SK-N-SH treated with all-trans-retinoic acid at 6 μM for 48 hours (cell line): ENCODE measurements around the gene GPR55.

Experiments used
- ATAC-seq: fragments of 200-7000 bp; cut with Tn5 transposase; 3 replicates; pipeline ENCODE4 v1.9.1; 2020; ENCODE audit warnings: mild to moderate bottlenecking, moderate library complexity
- ARNTL ChIP-seq: fragments of 450-650 bp; formaldehyde crosslinking; IDR thresholded peaks from 2 replicates; pipeline ENCODE4 v1.5.0; 2020; ENCODE audit warnings: low read depth, mild to moderate bottlenecking, moderate library complexity, borderline replicate concordance
- BACH2 ChIP-seq: fragments of 250-450 bp; sonication (Bioruptor Pico); IDR thresholded peaks from 2 replicates; pipeline ENCODE4 v1.9.0; 2021; ENCODE audit warnings: mild to moderate bottlenecking, borderline replicate concordance
- CREB5 ChIP-seq: fragments of 250-450 bp; sonication (Bioruptor Pico); IDR thresholded peaks from 2 replicates; pipeline ENCODE4 v1.5.1; 2020; ENCODE audit warnings: low read depth, mild to moderate bottlenecking, moderate library complexity
- CSDC2 ChIP-seq: fragments of 250-450 bp; sonication (Bioruptor Pico); IDR thresholded peaks from 2 replicates; pipeline ENCODE4 v1.5.0; 2020; ENCODE audit warnings: mild to moderate bottlenecking, moderate library complexity
- ESRRG ChIP-seq: fragments of 250-450 bp; sonication (Bioruptor Pico); IDR thresholded peaks from 2 replicates; pipeline ENCODE4 v1.6.1; 2021; ENCODE audit warnings: mild to moderate bottlenecking
- GLIS3 ChIP-seq: fragments of 250-450 bp; sonication (Bioruptor Pico); IDR thresholded peaks from 2 replicates; pipeline ENCODE4 v1.5.0; 2020; ENCODE audit warnings: mild to moderate bottlenecking, moderate library complexity
- ISL1 ChIP-seq: fragments of 250-450 bp; sonication (Bioruptor Pico); IDR thresholded peaks from 2 replicates; pipeline ENCODE4 v2.1.2; 2022; ENCODE audit warnings: mild to moderate bottlenecking, moderate library complexity
- PPARA ChIP-seq: fragments of 250-450 bp; sonication (Bioruptor Pico); IDR thresholded peaks from 2 replicates; pipeline ENCODE4 v1.5.0; 2020; ENCODE audit warnings: mild to moderate bottlenecking, borderline replicate concordance
- RARB ChIP-seq: fragments of 250-450 bp; sonication (Bioruptor Pico); IDR thresholded peaks from 2 replicates; pipeline ENCODE4 v1.8.0; 2021; ENCODE audit warnings: mild to moderate bottlenecking, moderate library complexity
- SNAI2 ChIP-seq: fragments of 250-450 bp; sonication (Bioruptor Pico); IDR thresholded peaks from 2 replicates; pipeline ENCODE4 v1.5.0; 2020; ENCODE audit warnings: mild to moderate bottlenecking, moderate library complexity
- TCF4 ChIP-seq: fragments of 250-450 bp; sonication (Bioruptor Pico); IDR thresholded peaks from 2 replicates; pipeline ENCODE4 v1.8.0; 2021; ENCODE audit warnings: mild to moderate bottlenecking, moderate library complexity, borderline replicate concordance
- TOX ChIP-seq: fragments of 250-450 bp; sonication (Bioruptor Pico); IDR thresholded peaks from 2 replicates; pipeline ENCODE4 v1.8.0; 2021; ENCODE audit warnings: mild to moderate bottlenecking, moderate library complexity, borderline replicate concordance
- ZC3H10 ChIP-seq: fragments of 250-450 bp; sonication (Bioruptor Pico); IDR thresholded peaks from 2 replicates; pipeline ENCODE4 v1.5.1; 2021; ENCODE audit warnings: mild to moderate bottlenecking, moderate library complexity
- ZFP3 ChIP-seq: fragments of 250-450 bp; sonication (Bioruptor Pico); IDR thresholded peaks from 2 replicates; pipeline ENCODE4 v1.5.0; 2020; ENCODE audit warnings: mild to moderate bottlenecking, moderate library complexity
- ZFP30 ChIP-seq: fragments of 450-650 bp; formaldehyde crosslinking; IDR thresholded peaks from 2 replicates; pipeline ENCODE4 v1.5.0; 2022; ENCODE audit warnings: mild to moderate bottlenecking, moderate library complexity
- ZNF565 ChIP-seq: fragments of 450-650 bp; formaldehyde crosslinking; conservative IDR thresholded peaks from 2 replicates; pipeline ENCODE4 v1.5.0; 2020; ENCODE audit warnings: low read depth, mild to moderate bottlenecking, moderate library complexity
- ZNF70 ChIP-seq: fragments of 450-650 bp; formaldehyde crosslinking; IDR thresholded peaks from 2 replicates; pipeline ENCODE4 v1.5.0; 2020; ENCODE audit warnings: mild to moderate bottlenecking, moderate library complexity
- ZNF8 ChIP-seq: fragments of 450-650 bp; formaldehyde crosslinking; IDR thresholded peaks from 2 replicates; pipeline ENCODE4 v1.5.0; 2020; ENCODE audit warnings: mild to moderate bottlenecking, moderate library complexity
- TF ChIP-seq, protein P1 (sequence below): fragments of 250-450 bp; sonication (Bioruptor Pico); IDR thresholded peaks from 2 replicates; pipeline ENCODE4 v1.8.0; 2020; ENCODE audit warnings: mild to moderate bottlenecking, moderate library complexity, borderline replicate concordance
- TF ChIP-seq, protein P2 (sequence below): fragments of 250-450 bp; sonication (Bioruptor Pico); IDR thresholded peaks from 2 replicates; pipeline ENCODE4 v1.5.1; 2021; ENCODE audit warnings: mild to moderate bottlenecking, moderate library complexity
- TF ChIP-seq, protein P3 (sequence below): fragments of 250-450 bp; sonication (Bioruptor Pico); IDR thresholded peaks from 2 replicates; pipeline ENCODE4 v1.5.0; 2020; ENCODE audit warnings: mild to moderate bottlenecking, moderate library complexity

Gene GPR55

GRCh38 chr2:230878599-230879188, 46.3 kb downstream of the GPR55 start:
- ATAC-seq = no peak
- TF ChIP-seq ZNF565 (CRISPR knock-in tag) = no peak
- TF ChIP-seq SNAI2 (CRISPR knock-in tag) = no peak
- TF ChIP-seq BACH2 = no peak
- no peak for TF ChIP-seq PPARA (CRISPR knock-in tag)
- TF ChIP-seq GLIS3 (CRISPR knock-in tag) = no peak
- TF ChIP-seq ESRRG (CRISPR knock-in tag) = no peak
- TF ChIP-seq ARNTL (CRISPR knock-in tag) = no peak
- no peak for TF ChIP-seq RARB (CRISPR knock-in tag)
- TF ChIP-seq, protein P1, sequence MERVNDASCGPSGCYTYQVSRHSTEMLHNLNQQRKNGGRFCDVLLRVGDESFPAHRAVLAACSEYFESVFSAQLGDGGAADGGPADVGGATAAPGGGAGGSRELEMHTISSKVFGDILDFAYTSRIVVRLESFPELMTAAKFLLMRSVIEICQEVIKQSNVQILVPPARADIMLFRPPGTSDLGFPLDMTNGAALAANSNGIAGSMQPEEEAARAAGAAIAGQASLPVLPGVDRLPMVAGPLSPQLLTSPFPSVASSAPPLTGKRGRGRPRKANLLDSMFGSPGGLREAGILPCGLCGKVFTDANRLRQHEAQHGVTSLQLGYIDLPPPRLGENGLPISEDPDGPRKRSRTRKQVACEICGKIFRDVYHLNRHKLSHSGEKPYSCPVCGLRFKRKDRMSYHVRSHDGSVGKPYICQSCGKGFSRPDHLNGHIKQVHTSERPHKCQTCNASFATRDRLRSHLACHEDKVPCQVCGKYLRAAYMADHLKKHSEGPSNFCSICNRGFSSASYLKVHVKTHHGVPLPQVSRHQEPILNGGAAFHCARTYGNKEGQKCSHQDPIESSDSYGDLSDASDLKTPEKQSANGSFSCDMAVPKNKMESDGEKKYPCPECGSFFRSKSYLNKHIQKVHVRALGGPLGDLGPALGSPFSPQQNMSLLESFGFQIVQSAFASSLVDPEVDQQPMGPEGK (CRISPR knock-in tag) = no peak
- TF ChIP-seq TCF4 = no peak
- no peak for TF ChIP-seq ZNF70 (CRISPR knock-in tag)
- TF ChIP-seq ZFP30 (CRISPR knock-in tag) = no peak
- TF ChIP-seq, protein P2, sequence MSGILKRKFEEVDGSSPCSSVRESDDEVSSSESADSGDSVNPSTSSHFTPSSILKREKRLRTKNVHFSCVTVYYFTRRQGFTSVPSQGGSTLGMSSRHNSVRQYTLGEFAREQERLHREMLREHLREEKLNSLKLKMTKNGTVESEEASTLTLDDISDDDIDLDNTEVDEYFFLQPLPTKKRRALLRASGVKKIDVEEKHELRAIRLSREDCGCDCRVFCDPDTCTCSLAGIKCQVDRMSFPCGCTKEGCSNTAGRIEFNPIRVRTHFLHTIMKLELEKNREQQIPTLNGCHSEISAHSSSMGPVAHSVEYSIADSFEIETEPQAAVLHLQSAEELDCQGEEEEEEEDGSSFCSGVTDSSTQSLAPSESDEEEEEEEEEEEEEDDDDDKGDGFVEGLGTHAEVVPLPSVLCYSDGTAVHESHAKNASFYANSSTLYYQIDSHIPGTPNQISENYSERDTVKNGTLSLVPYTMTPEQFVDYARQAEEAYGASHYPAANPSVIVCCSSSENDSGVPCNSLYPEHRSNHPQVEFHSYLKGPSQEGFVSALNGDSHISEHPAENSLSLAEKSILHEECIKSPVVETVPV = no peak

GRCh38 chr2:230877759-230878598, 47.1 kb downstream of the GPR55 start:
- TF ChIP-seq ZNF8 (CRISPR knock-in tag) = no peak
- no peak for TF ChIP-seq ARNTL (CRISPR knock-in tag)
- TF ChIP-seq, protein P3, sequence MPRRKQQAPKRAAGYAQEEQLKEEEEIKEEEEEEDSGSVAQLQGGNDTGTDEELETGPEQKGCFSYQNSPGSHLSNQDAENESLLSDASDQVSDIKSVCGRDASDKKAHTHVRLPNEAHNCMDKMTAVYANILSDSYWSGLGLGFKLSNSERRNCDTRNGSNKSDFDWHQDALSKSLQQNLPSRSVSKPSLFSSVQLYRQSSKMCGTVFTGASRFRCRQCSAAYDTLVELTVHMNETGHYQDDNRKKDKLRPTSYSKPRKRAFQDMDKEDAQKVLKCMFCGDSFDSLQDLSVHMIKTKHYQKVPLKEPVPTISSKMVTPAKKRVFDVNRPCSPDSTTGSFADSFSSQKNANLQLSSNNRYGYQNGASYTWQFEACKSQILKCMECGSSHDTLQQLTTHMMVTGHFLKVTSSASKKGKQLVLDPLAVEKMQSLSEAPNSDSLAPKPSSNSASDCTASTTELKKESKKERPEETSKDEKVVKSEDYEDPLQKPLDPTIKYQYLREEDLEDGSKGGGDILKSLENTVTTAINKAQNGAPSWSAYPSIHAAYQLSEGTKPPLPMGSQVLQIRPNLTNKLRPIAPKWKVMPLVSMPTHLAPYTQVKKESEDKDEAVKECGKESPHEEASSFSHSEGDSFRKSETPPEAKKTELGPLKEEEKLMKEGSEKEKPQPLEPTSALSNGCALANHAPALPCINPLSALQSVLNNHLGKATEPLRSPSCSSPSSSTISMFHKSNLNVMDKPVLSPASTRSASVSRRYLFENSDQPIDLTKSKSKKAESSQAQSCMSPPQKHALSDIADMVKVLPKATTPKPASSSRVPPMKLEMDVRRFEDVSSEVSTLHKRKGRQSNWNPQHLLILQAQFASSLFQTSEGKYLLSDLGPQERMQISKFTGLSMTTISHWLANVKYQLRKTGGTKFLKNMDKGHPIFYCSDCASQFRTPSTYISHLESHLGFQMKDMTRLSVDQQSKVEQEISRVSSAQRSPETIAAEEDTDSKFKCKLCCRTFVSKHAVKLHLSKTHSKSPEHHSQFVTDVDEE (CRISPR knock-in tag) = no peak
- TF ChIP-seq BACH2 = no peak
- TF ChIP-seq ZFP3 (CRISPR knock-in tag) = no peak
- no peak for TF ChIP-seq CREB5 (CRISPR knock-in tag)
- TF ChIP-seq ZC3H10 = no peak
- TF ChIP-seq GLIS3 (CRISPR knock-in tag) = no peak
- no peak for TF ChIP-seq TOX (CRISPR knock-in tag)
- TF ChIP-seq CSDC2 (CRISPR knock-in tag) = no peak
- no peak for TF ChIP-seq PPARA (CRISPR knock-in tag)
- TF ChIP-seq, protein P2 = no peak
- no peak for TF ChIP-seq ZNF70 (CRISPR knock-in tag)
- TF ChIP-seq ZFP30 (CRISPR knock-in tag) = no peak
- TF ChIP-seq SNAI2 (CRISPR knock-in tag) = no peak
- no peak for TF ChIP-seq TCF4
- TF ChIP-seq ESRRG (CRISPR knock-in tag) = no peak
- TF ChIP-seq, protein P1 (CRISPR knock-in tag) = no peak
- TF ChIP-seq RARB (CRISPR knock-in tag) = no peak
- no peak for TF ChIP-seq ISL1 (CRISPR knock-in tag)
- TF ChIP-seq, all 23 proteins: peak for 0
- no peak for ATAC-seq
